Keratinocyte (primary cell): ENCODE data around the gene PXYLP1. TPM values are rescaled to one million over a fixed set of nuclear protein-coding genes. Genes with fewer than 3 reads are reported as not detected.

ENCODE experiments used
- DNase-seq: peaks from one replicate; pipeline ENCODE4 v3.0.0-alpha.2; 2011; ENCODE audit warnings: low read depth, missing footprints, low spot score
- FAIRE-seq: peaks from 2 replicates; lab custom pipeline; 2011; peaks lifted over from hg19 to GRCh38; lab: Jason Lieb, UNC
- H2AFZ ChIP-seq: 2 replicates; pipeline ENCODE4 v1.6.0; 2012; ENCODE audit warnings: low read length, control low read depth, inconsistent platforms; ENCODE audit not compliant: control insufficient read depth
- H3K27ac ChIP-seq: 2 replicates; pipeline ENCODE4 v1.5.1; 2011; ENCODE audit warnings: low read length; ENCODE audit not compliant: control insufficient read depth, insufficient read depth
- H3K27me3 ChIP-seq: 3 replicates; pipeline ENCODE4 v1.6.0; 2011; ENCODE audit warnings: low read length; ENCODE audit not compliant: control insufficient read depth, insufficient read depth; ENCODE audit errors: extremely low read depth
- H3K36me3 ChIP-seq, 2 experiments: 2 replicates in 1 of 2; 3 replicates in 1 of 2; pipeline ENCODE4 v1.5.1; 2011; ENCODE audit warnings: low read length in 2 of 2, mild to moderate bottlenecking in 1 of 2; ENCODE audit not compliant: control insufficient read depth in 2 of 2, insufficient read depth in 2 of 2; ENCODE audit errors: extremely low read depth in 1 of 2
- H3K4me1 ChIP-seq: 3 replicates; pipeline ENCODE4 v1.5.1; 2011; ENCODE audit warnings: low read length; ENCODE audit not compliant: control insufficient read depth, insufficient read depth; ENCODE audit errors: extremely low read depth
- H3K4me2 ChIP-seq: 3 replicates; pipeline ENCODE4 v1.6.0; 2011; ENCODE audit warnings: low read depth, low read length; ENCODE audit not compliant: control insufficient read depth, insufficient read depth; ENCODE audit errors: extremely low read depth
- H3K4me3 ChIP-seq, 3 experiments: fragments of 200-600 bp in 1 of 3; sonication (generic) in 1 of 3; 2 replicates in 2 of 3; 3 replicates in 1 of 3; pipeline ENCODE4 v1.5.1; 2011 to 2016; ENCODE audit warnings: low read length in 3 of 3, mild to moderate bottlenecking in 3 of 3, control low read depth in 2 of 3, inconsistent platforms in 1 of 3, low read depth in 1 of 3, mixed read lengths in 1 of 3, mixed run types in 1 of 3, moderate library complexity in 1 of 3; ENCODE audit not compliant: control insufficient read depth in 2 of 3, insufficient read depth in 2 of 3; ENCODE audit errors: extremely low read depth in 1 of 3
- H3K79me2 ChIP-seq: 2 replicates; pipeline ENCODE4 v1.6.0; 2012; ENCODE audit warnings: low read length; ENCODE audit not compliant: control insufficient read depth, insufficient read depth
- H3K9ac ChIP-seq: 3 replicates; pipeline ENCODE4 v1.6.0; 2011; ENCODE audit warnings: low read length; ENCODE audit not compliant: control insufficient read depth, insufficient read depth; ENCODE audit errors: extremely low read depth
- H3K9me1 ChIP-seq: 3 replicates; pipeline ENCODE4 v1.6.0; 2011; ENCODE audit warnings: low read length; ENCODE audit not compliant: control insufficient read depth, insufficient read depth; ENCODE audit errors: extremely low read depth
- H3K9me3 ChIP-seq: 2 replicates; pipeline ENCODE4 v1.5.1; 2012; ENCODE audit warnings: low read depth, low read length; ENCODE audit not compliant: control insufficient read depth
- H4K20me1 ChIP-seq: 3 replicates; pipeline ENCODE4 v1.6.0; 2011; ENCODE audit warnings: low read length; ENCODE audit not compliant: control insufficient read depth, insufficient read depth; ENCODE audit errors: extremely low read depth
- CTCF ChIP-seq, 3 experiments: IDR thresholded peaks in 1 of 3; conservative IDR thresholded peaks in 1 of 3; optimal IDR thresholded peaks in 1 of 3; 2 replicates in 2 of 3; 3 replicates in 1 of 3; pipeline versions ENCODE3 to v1.5.1; 2011; ENCODE audit warnings: low read length in 3 of 3, mild to moderate bottlenecking in 3 of 3, moderate library complexity in 2 of 3, control low read depth in 1 of 3, inconsistent platforms in 1 of 3; ENCODE audit not compliant: insufficient read depth in 2 of 3; ENCODE audit errors: extremely low read depth in 1 of 3
- EZH2 ChIP-seq: IDR thresholded peaks from one replicate; pipeline ENCODE4 v1.6.1; 2012; ENCODE audit warnings: inconsistent platforms, mild to moderate bottlenecking, low read length, moderate library complexity
- dilution Hi-C: fragments of 300-500 bp; cut with MboI; formaldehyde crosslinking; loops from one replicate; pipeline ENCODE4 v1.7.0; 2020; ENCODE audit warnings: low sequenced_read_pairs; ENCODE audit not compliant: extremely low pct_ligation_motif_present
- polyA plus RNA-seq, 5 experiments: library from polyadenylated mRNA; depleted of rRNA in 3 of 5; stranded (reverse) in 3 of 5; stranded (forward) in 1 of 5; unstranded in 1 of 5; fragments of >200 nt; gene quantifications; 1 replicate in 1 of 5; 2 replicates in 3 of 5; 3 replicates in 1 of 5; pipeline versions ENCODE4 v1.2.1 to v1.2.3, GENCODE V29; 2011 to 2012; ENCODE audit warnings: missing spikeins in 2 of 5, low read depth in 1 of 5, low replicate concordance in 1 of 5

Gene PXYLP1
- polyA plus RNA-seq, 1 donor (not counting 4 experiments of a cell fraction or from before 2014, with no cell fraction given), result 3.0 TPM

- no peak for FAIRE-seq
Observed at GRCh38 chr3:141306922-141307321, 75.3 kb downstream of the PXYLP1 start.

GRCh38 chr3:141307351-141308059 lies 75.9 kb downstream of the PXYLP1 start:
- TF ChIP-seq EZH2, result no peak
- no peak for TF ChIP-seq CTCF (optimal IDR thresholded peaks at IDR 0.05 in 1 of 3, IDR thresholded peaks at IDR 0.05 in 1 of 3, conservative IDR thresholded peaks at IDR 0.05 in 1 of 3; ENCODE audit: extremely low read depth in 1 of 3, insufficient read depth in 2 of 3, low read length in 3 of 3)
- Histone ChIP-seq H2AFZ (no peak overlapping the region), H3K27me3 (no peaks in the 10 kb centered on the region), H3K4me1 (peaks cover 28% of the 10 kb centered on the region), H4K20me1 (no peaks in the 10 kb centered on the region), H3K9me3 (no peaks in the 10 kb centered on the region), H3K4me3 (no peak overlapping the region), H3K9ac (no peak overlapping the region), H3K27ac (no peak overlapping the region), H3K36me3 (no peaks in the 10 kb centered on the region), H3K9me1 (no peaks in the 10 kb centered on the region), H3K79me2 (peaks cover 4% of the 10 kb centered on the region), H3K4me2 (no peak overlapping the region)
- no peak for DNase-seq
- no peak for FAIRE-seq
- dilution Hi-C loops, result no loop called here

More at GRCh38 chr3:141306922-141307321, 75.3 kb downstream of the PXYLP1 start:
- no peaks in the 10 kb centered on the region for H3K9me1 ChIP-seq
- no peaks in the 10 kb centered on the region for H3K9me3 ChIP-seq
- no peaks in the 10 kb centered on the region for H4K20me1 ChIP-seq
- no peak for DNase-seq
- H3K36me3 ChIP-seq, result no peaks in the 10 kb centered on the region
- H3K4me3 ChIP-seq, result no peak overlapping the region
- dilution Hi-C loops, result no loop called here
- peaks cover 27% of the 10 kb centered on the region for H3K4me1 ChIP-seq
- peaks cover 4% of the 10 kb centered on the region for H3K79me2 ChIP-seq
- H2AFZ ChIP-seq, result no peak overlapping the region
- no peak overlapping the region for H3K27ac ChIP-seq
- H3K4me2 ChIP-seq, result no peak overlapping the region
- TF ChIP-seq EZH2 (no peak), CTCF (optimal IDR thresholded peaks at IDR 0.05 in 1 of 3, IDR thresholded peaks at IDR 0.05 in 1 of 3, conservative IDR thresholded peaks at IDR 0.05 in 1 of 3; ENCODE audit: extremely low read depth in 1 of 3, insufficient read depth in 2 of 3, low read length in 3 of 3) (no peak)
- H3K9ac ChIP-seq, result no peak overlapping the region
- H3K27me3 ChIP-seq, result no peaks in the 10 kb centered on the region
